Activated CD4-positive, alpha-beta memory T cell treated with anti-CD3 and anti-CD28 coated beads, Interleukin-2, amount 10 ng/mL, durations not matched to agents 7 days and 5 days (primary cell): ENCODE measurements around the gene QPCT. TPM values are rescaled to one million over a fixed set of nuclear protein-coding genes. Genes with fewer than 3 reads are reported as not detected.
"Not testable (repeated sequence)": the region's sequence is repeated elsewhere in the genome, so short reads cannot be mapped to it uniquely, and the experiment has no call there.

ENCODE experiments used
- CTCF ChIA-PET: fragments of 350-600 bp; sonication (Branson Sonifier 250); formaldehyde crosslinking; loops from one replicate; lab custom pipeline; 2021; ENCODE audit warnings: antibody characterized with exemption, inconsistent platforms; lab: Charles Lee
- POLR2A ChIA-PET: fragments of 350-600 bp; sonication (Branson Sonifier 250); formaldehyde crosslinking; loops from one replicate; lab custom pipeline; 2021; ENCODE audit warnings: antibody characterized with exemption; lab: Charles Lee
- DNase-seq: peaks from one replicate; pipeline ENCODE4 v3.0.0-alpha.2; 2020
- H3K27ac Mint-ChIP-seq: one replicate; pipeline ENCODE4 v1.8.0; 2021; ENCODE audit warnings: mild to moderate bottlenecking, mixed read lengths
- H3K27me3 Mint-ChIP-seq: one replicate; pipeline ENCODE4 v1.8.0; 2021; ENCODE audit warnings: mixed read lengths
- H3K36me3 Mint-ChIP-seq: one replicate; pipeline ENCODE4 v1.8.0; 2021; ENCODE audit warnings: low read depth, mixed read lengths
- H3K4me1 Mint-ChIP-seq: one replicate; pipeline ENCODE4 v1.8.0; 2021; ENCODE audit warnings: mixed read lengths
- H3K4me3 Mint-ChIP-seq: one replicate; pipeline ENCODE4 v1.8.0; 2021; ENCODE audit warnings: mild to moderate bottlenecking, mixed read lengths
- H3K9me3 Mint-ChIP-seq: one replicate; pipeline ENCODE4 v1.8.0; 2021; ENCODE audit warnings: mixed read lengths
- total RNA-seq, 2 experiments: library from RNA; stranded (reverse); gene quantifications; one replicate each; pipeline ENCODE4 v1.2.3, GENCODE V29; 2021

The QPCT gene
- total RNA-seq: not detected

DNA sequence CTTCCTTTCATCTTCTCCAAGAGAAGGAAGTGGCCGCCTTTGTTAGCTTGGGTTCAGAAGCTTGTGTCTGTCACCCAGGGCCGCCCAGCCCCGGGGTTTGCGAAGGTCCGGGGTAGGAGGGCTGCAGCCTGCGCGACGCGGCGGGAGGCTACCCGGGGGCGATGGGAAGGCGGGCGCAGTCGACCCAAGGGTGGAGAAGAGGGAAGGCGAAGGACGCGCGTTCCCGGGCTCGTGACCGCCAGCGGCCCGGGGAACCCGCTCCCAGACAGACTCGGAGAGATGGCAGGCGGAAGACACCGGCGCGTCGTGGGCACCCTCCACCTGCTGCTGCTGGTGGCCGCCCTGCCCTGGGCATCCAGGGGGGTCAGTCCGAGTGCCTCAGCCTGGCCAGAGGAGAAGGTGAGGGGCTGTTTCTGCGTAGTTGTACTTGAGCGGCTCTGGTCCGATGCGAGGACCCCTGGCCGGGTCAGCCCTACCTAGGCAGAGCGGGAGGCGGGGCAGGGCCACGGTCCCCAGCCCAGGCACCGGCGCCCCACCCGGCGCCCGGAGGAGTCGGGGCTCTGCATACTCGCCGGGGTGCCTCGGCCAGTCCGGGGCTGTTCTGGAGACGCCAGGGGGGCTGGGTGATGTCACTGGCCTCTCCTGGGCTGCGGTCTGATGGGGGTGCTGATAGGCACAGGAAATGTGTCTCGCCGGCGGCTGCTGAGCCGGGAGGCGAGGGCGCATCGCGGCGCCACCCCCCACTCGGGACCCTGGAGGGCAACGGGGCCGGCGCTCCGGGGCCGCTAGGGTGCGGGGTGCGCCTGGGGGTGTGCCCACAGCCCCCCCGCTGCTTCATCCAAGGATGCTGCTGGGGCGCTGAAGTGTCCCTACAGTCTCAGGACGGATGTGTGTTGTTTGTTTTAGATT, at the start of gene QPCT:
Gene QPCT, plus strand, starts transcription at position 178 of the 909 bp plus-strand sequence. Its CDS starts 102 bp downstream, at position 280.
- ChIA-PET POLR2A (no interaction called here), CTCF (no interaction called here)
- H3K27me3 Mint-ChIP-seq: peaks cover 63% of the 10 kb centered on the region
- no peaks in the 10 kb centered on the region for H3K9me3 Mint-ChIP-seq
- peaks cover 9% of the 10 kb centered on the region for H3K4me1 Mint-ChIP-seq
- peak; percentile 58 for DNase-seq
- H3K36me3 Mint-ChIP-seq: no peaks in the 10 kb centered on the region
- no peak within 1 kb of the TSS for H3K27ac Mint-ChIP-seq
- peak within 1 kb of the TSS; percentile 70 for H3K4me3 Mint-ChIP-seq

DNA sequence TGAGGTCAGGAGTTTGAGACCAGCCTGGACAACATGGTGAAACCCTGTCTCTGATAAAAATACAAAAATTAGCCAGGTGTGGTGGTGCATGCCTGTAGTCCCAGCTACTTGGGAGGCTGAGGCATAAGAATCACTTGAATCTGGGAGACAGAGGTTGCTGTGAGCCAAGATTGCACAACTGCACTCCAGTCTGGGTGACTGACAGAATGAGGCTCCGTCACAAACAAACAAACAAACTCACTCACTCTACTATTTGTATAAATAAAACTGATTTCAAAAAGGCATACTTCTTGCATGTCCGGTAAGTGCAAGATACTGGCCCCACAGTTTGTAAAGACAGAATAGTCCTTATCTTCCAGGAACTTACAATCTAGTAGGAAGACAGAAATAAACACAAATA, 49.6 kb upstream of the QPCT start:
- POLR2A ChIA-PET, H3K27me3 Mint-ChIP-seq, CTCF ChIA-PET, H3K4me1 Mint-ChIP-seq, H3K36me3 Mint-ChIP-seq, H3K4me3 Mint-ChIP-seq, DNase-seq, H3K27ac Mint-ChIP-seq, H3K9me3 Mint-ChIP-seq: not testable (repeated sequence)

- no peak overlapping the region for H3K4me3 Mint-ChIP-seq
Observed at GRCh38 chr2:37295469-37296073, 48.9 kb upstream of the QPCT start.

GRCh38 chr2:37297632-37298031, 46.8 kb upstream of the QPCT start:
- Mint-ChIP-seq H3K9me3 (no peaks in the 10 kb centered on the region), H3K4me3 (no peak overlapping the region), H3K36me3 (peaks cover 3% of the 10 kb centered on the region), H3K27ac (no peak overlapping the region), H3K4me1 (no peaks in the 10 kb centered on the region), H3K27me3 (no peaks in the 10 kb centered on the region)
- ChIA-PET CTCF (no interaction called here), POLR2A (no interaction called here)
- DNase-seq: no peak

More at GRCh38 chr2:37295469-37296073, 48.9 kb upstream of the QPCT start:
- H3K9me3 Mint-ChIP-seq: no peaks in the 10 kb centered on the region
- POLR2A ChIA-PET: no interaction called here
- no peaks in the 10 kb centered on the region for H3K4me1 Mint-ChIP-seq
- H3K36me3 Mint-ChIP-seq: peaks cover 3% of the 10 kb centered on the region
- H3K27ac Mint-ChIP-seq: no peak overlapping the region
- H3K27me3 Mint-ChIP-seq: no peaks in the 10 kb centered on the region
- no peak for DNase-seq
- CTCF ChIA-PET: no interaction called here

- H3K4me3 Mint-ChIP-seq: no peak overlapping the region
- H3K36me3 Mint-ChIP-seq: peaks cover 3% of the 10 kb centered on the region
- H3K27ac Mint-ChIP-seq: no peak overlapping the region
- DNase-seq: no peak
- no peaks in the 10 kb centered on the region for H3K27me3 Mint-ChIP-seq
- no peaks in the 10 kb centered on the region for H3K9me3 Mint-ChIP-seq
- H3K4me1 Mint-ChIP-seq: no peaks in the 10 kb centered on the region
- POLR2A ChIA-PET: interaction anchor here (0.7 kb wide), 1 partner anchor 13 kb away, joined by 3 read pairs; no protein-coding TSS in a partner anchor
- CTCF ChIA-PET: no interaction called here
Observed at GRCh38 chr2:37300146-37300545, 44.3 kb upstream of the QPCT start.

DNA sequence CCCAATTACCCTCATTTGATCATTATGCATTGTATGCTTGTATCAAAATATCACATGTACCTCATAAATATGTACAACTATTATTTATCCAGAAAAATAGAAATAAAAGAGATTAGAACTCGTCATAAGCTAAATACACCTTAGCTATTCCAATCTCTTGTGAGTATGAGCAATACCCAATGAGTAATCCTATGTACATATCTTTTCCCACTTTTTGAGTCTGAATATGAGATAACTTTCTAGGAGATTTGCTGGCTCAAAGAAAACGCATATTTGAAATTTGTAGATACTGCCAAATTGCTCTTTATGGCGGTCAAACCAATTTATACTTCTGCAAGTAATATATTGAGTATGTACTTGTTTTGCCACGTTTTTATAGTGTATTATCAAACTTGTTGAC, 43.9 kb upstream of the QPCT start:
- no peaks in the 10 kb centered on the region for H3K27me3 Mint-ChIP-seq
- no peak overlapping the region for H3K27ac Mint-ChIP-seq
- H3K9me3 Mint-ChIP-seq: no peaks in the 10 kb centered on the region
- ChIA-PET POLR2A (no interaction called here), CTCF (no interaction called here)
- peaks cover 3% of the 10 kb centered on the region for H3K36me3 Mint-ChIP-seq
- DNase-seq: no peak
- no peaks in the 10 kb centered on the region for H3K4me1 Mint-ChIP-seq
- no peak overlapping the region for H3K4me3 Mint-ChIP-seq

- POLR2A ChIA-PET: no interaction called here
- CTCF ChIA-PET: no interaction called here
Observed at GRCh38 chr2:37301408-37301807, 43.0 kb upstream of the QPCT start.

GRCh38 chr2:37302701-37303252, 41.7 kb upstream of the QPCT start:
- H3K4me1 Mint-ChIP-seq: peaks cover 3% of the 10 kb centered on the region
- no peak overlapping the region for H3K27ac Mint-ChIP-seq
- H3K36me3 Mint-ChIP-seq: peaks cover 3% of the 10 kb centered on the region
- ChIA-PET POLR2A (interaction anchor here (1.5 kb wide), 1 partner anchor 106 kb away, joined by 3 read pairs; no protein-coding TSS in a partner anchor), CTCF (no interaction called here)
- H3K4me3 Mint-ChIP-seq: no peak overlapping the region
- H3K9me3 Mint-ChIP-seq: no peaks in the 10 kb centered on the region
- no peak for DNase-seq
- no peaks in the 10 kb centered on the region for H3K27me3 Mint-ChIP-seq

More at GRCh38 chr2:37301408-37301807, 43.0 kb upstream of the QPCT start:
- no peaks in the 10 kb centered on the region for H3K9me3 Mint-ChIP-seq
- no peak for DNase-seq
- no peaks in the 10 kb centered on the region for H3K4me1 Mint-ChIP-seq
- no peak overlapping the region for H3K4me3 Mint-ChIP-seq
- no peak overlapping the region for H3K27ac Mint-ChIP-seq
- no peaks in the 10 kb centered on the region for H3K27me3 Mint-ChIP-seq
- H3K36me3 Mint-ChIP-seq: peaks cover 3% of the 10 kb centered on the region

- DNase-seq: no peak
- no peak overlapping the region for H3K4me3 Mint-ChIP-seq
- H3K9me3 Mint-ChIP-seq: no peaks in the 10 kb centered on the region
- ChIA-PET CTCF (no interaction called here), POLR2A (no interaction called here)
- no peaks in the 10 kb centered on the region for H3K27me3 Mint-ChIP-seq
- H3K36me3 Mint-ChIP-seq: no peaks in the 10 kb centered on the region
- peaks cover 5% of the 10 kb centered on the region for H3K4me1 Mint-ChIP-seq
- no peak overlapping the region for H3K27ac Mint-ChIP-seq
Observed at GRCh38 chr2:37306024-37306423, 38.4 kb upstream of the QPCT start.

DNA sequence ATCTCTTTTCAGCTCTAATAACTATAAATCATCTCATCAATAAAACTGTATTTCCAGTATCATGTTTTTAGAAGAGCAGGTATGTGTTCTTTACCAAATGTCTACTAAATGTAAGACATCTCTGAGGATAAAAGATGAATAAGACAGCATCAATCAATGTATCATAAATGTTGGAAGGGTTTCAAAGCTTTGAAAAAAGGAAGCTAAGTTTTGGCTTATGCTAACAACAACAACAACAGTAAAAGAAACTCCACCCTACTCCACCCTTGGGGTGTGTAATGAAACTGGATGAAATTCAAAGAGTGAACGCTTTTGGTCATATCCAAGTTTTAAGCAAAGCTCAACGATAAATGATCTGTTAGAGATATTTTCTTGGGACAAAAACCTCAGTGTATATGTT, 36.9 kb upstream of the QPCT start:
- Mint-ChIP-seq H3K36me3 (no peaks in the 10 kb centered on the region), H3K9me3 (no peaks in the 10 kb centered on the region), H3K27ac (no peak overlapping the region), H3K27me3 (no peaks in the 10 kb centered on the region), H3K4me1 (peaks cover 7% of the 10 kb centered on the region), H3K4me3 (no peak overlapping the region)
- ChIA-PET CTCF (interaction anchor here (0.7 to 1.2 kb wide), 3 partner anchors 20 to 570 kb away, joined by 3 read pairs; no protein-coding TSS in a partner anchor), POLR2A (interaction anchor here (0.8 kb wide), 1 partner anchor 151 kb away, joined by 3 read pairs; the partner anchor contains the start of gene EIF2AK2)
- no peak for DNase-seq

- H3K27ac Mint-ChIP-seq: no peak overlapping the region
- DNase-seq: no peak
- POLR2A ChIA-PET: no interaction called here
- peaks cover 15% of the 10 kb centered on the region for H3K4me1 Mint-ChIP-seq
- no peaks in the 10 kb centered on the region for H3K27me3 Mint-ChIP-seq
- no peaks in the 10 kb centered on the region for H3K9me3 Mint-ChIP-seq
- peaks cover 5% of the 10 kb centered on the region for H3K36me3 Mint-ChIP-seq
- no peak overlapping the region for H3K4me3 Mint-ChIP-seq
- CTCF ChIA-PET: no interaction called here
Observed at GRCh38 chr2:37315364-37315763, 29.1 kb upstream of the QPCT start.

GRCh38 chr2:37316181-37316580, 28.2 kb upstream of the QPCT start:
- H3K27me3 Mint-ChIP-seq: no peaks in the 10 kb centered on the region
- no peaks in the 10 kb centered on the region for H3K9me3 Mint-ChIP-seq
- no peak overlapping the region for H3K27ac Mint-ChIP-seq
- peaks cover 5% of the 10 kb centered on the region for H3K36me3 Mint-ChIP-seq
- no peak for DNase-seq
- POLR2A ChIA-PET: no interaction called here
- H3K4me3 Mint-ChIP-seq: no peak overlapping the region
- H3K4me1 Mint-ChIP-seq: peaks cover 16% of the 10 kb centered on the region
- CTCF ChIA-PET: no interaction called here

DNA sequence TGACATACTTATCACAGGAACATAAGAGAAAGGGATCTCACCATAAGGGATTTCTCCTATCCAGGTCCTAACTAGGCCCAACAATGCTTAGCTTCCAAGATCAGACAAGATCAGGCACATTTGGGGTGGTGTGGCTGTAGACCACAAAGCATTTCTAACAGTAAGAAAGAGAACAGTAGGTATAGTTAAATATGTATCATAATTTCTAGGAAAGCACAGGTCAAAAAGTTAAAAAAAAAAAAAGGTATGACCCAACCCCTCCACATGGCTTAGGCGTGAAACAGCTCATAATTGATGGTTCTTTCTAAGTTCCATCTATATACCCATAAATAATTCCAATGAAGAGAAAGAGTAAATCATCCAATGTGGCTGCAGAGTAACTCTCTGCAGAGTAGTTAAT, 26.7 kb upstream of the QPCT start:
- H3K4me1 Mint-ChIP-seq: peaks cover 25% of the 10 kb centered on the region
- peaks cover 5% of the 10 kb centered on the region for H3K36me3 Mint-ChIP-seq
- no peak for DNase-seq
- no peak overlapping the region for H3K4me3 Mint-ChIP-seq
- no peaks in the 10 kb centered on the region for H3K9me3 Mint-ChIP-seq
- peak overlapping the region; percentile 17 for H3K27ac Mint-ChIP-seq
- no peaks in the 10 kb centered on the region for H3K27me3 Mint-ChIP-seq
- POLR2A ChIA-PET: interaction anchor here (0.8 kb wide), 1 partner anchor 59 kb away, joined by 3 read pairs; no protein-coding TSS in a partner anchor
- CTCF ChIA-PET: interaction anchor here (0.6 to 1.4 kb wide), 2 partner anchors 268 to 554 kb away, joined by 3 to 5 read pairs; no protein-coding TSS in a partner anchor
